Measurements from ENCODE around the gene BEGAIN. TPM values are rescaled to one million over a fixed set of nuclear protein-coding genes. Genes with fewer than 3 reads are reported as not detected.

The BEGAIN gene
- total and polyA plus RNA-seq, 2 experiments from 2014 or later = 1.4 to 2.5 TPM

GRCh38 chr14:100572543-100572942 lies 14.7 kb downstream of the BEGAIN start:
- Histone ChIP-seq H2AFZ (no peak overlapping the region), H3K4me1 (ENCODE audit: insufficient read depth) (peaks cover 7% of the 10 kb centered on the region), H3K9me3 (ENCODE audit: low read depth) (no peaks in the 10 kb centered on the region), H3K9me2 (replicated peaks; ENCODE audit: insufficient read depth) (no peaks in the 10 kb centered on the region), H3K4me2 (no peak overlapping the region), H3K36me3 (replicated peaks; ENCODE audit: insufficient read depth, low read depth) (no peaks in the 10 kb centered on the region), H4K20me1 (ENCODE audit: insufficient read depth, poor library complexity, severe bottlenecking) (no peaks in the 10 kb centered on the region), H3K27me3 (peaks cover 45% of the 10 kb centered on the region), H3K27ac (no peak overlapping the region), H3K79me2 (no peaks in the 10 kb centered on the region), H3K4me3 (no peak overlapping the region)
- no peak for DNase-seq (ENCODE audit: low spot score)
- no peak for TF ChIP-seq CTCF (IDR thresholded peaks at IDR 0.05; ENCODE audit: poor library complexity)
- no peak for TF ChIP-seq EZH2 (IDR thresholded peaks at IDR 0.05; ENCODE audit: borderline replicate concordance)
- TF ChIP-seq EZH2phosphoT487 (IDR thresholded peaks at IDR 0.05; ENCODE audit: low read depth, severe bottlenecking, unreplicated experiment) = no peak
- 77% methylated on average over 3 of the region's 3 CpGs for WGBS (ENCODE audit: low lambda C conversion rate, missing lambda C conversion rate)

- Histone ChIP-seq H3K9me3 (ENCODE audit: low read depth) (no peaks in the 10 kb centered on the region), H3K9me2 (replicated peaks; ENCODE audit: insufficient read depth) (no peaks in the 10 kb centered on the region), H3K4me2 (no peak overlapping the region), H3K79me2 (no peaks in the 10 kb centered on the region), H3K36me3 (replicated peaks; ENCODE audit: insufficient read depth, low read depth) (no peaks in the 10 kb centered on the region), H3K27me3 (peaks cover 49% of the 10 kb centered on the region), H3K4me3 (no peak overlapping the region), H4K20me1 (ENCODE audit: insufficient read depth, poor library complexity, severe bottlenecking) (no peaks in the 10 kb centered on the region), H3K4me1 (ENCODE audit: insufficient read depth) (peaks cover 11% of the 10 kb centered on the region), H3K27ac (no peak overlapping the region), H2AFZ (no peak overlapping the region)
- 86% methylated on average over 16 of the region's 16 CpGs for WGBS (ENCODE audit: low lambda C conversion rate, missing lambda C conversion rate)
- no peak for DNase-seq (ENCODE audit: low spot score)
- TF ChIP-seq EZH2 (IDR thresholded peaks at IDR 0.05; ENCODE audit: borderline replicate concordance) = no peak
- TF ChIP-seq CTCF (IDR thresholded peaks at IDR 0.05; ENCODE audit: poor library complexity) = no peak
- no peak for TF ChIP-seq EZH2phosphoT487 (IDR thresholded peaks at IDR 0.05; ENCODE audit: low read depth, severe bottlenecking, unreplicated experiment)
Measured at GRCh38 chr14:100571837-100572236, 15.4 kb downstream of the BEGAIN start.

GRCh38 chr14:100570726-100571454 lies 16.3 kb downstream of the BEGAIN start:
- Histone ChIP-seq H3K9me2 (replicated peaks; ENCODE audit: insufficient read depth) (no peaks in the 10 kb centered on the region), H3K27me3 (peaks cover 59% of the 10 kb centered on the region), H3K36me3 (replicated peaks; ENCODE audit: insufficient read depth, low read depth) (no peaks in the 10 kb centered on the region), H3K4me2 (no peak overlapping the region), H3K9me3 (ENCODE audit: low read depth) (no peaks in the 10 kb centered on the region), H3K27ac (no peak overlapping the region), H3K4me1 (ENCODE audit: insufficient read depth) (peaks cover 11% of the 10 kb centered on the region), H3K4me3 (no peak overlapping the region), H2AFZ (no peak overlapping the region), H3K79me2 (no peaks in the 10 kb centered on the region), H4K20me1 (ENCODE audit: insufficient read depth, poor library complexity, severe bottlenecking) (no peaks in the 10 kb centered on the region)
- WGBS (ENCODE audit: low lambda C conversion rate, missing lambda C conversion rate) = 88% methylated on average over 22 of the region's 23 CpGs
- no peak for DNase-seq (ENCODE audit: low spot score)
- TF ChIP-seq EZH2phosphoT487 (IDR thresholded peaks at IDR 0.05; ENCODE audit: low read depth, severe bottlenecking, unreplicated experiment) = no peak
- TF ChIP-seq CTCF (IDR thresholded peaks at IDR 0.05; ENCODE audit: poor library complexity) = no peak
- TF ChIP-seq EZH2 (IDR thresholded peaks at IDR 0.05; ENCODE audit: borderline replicate concordance) = no peak

All from hepatocyte (in vitro differentiated cells).